Cerebellar nuclear complex (tissue), 1 donor: Measurements from ENCODE around the gene BMP2K.

Experiments
- DNase-seq, 2 experiments: peaks; one replicate each; lab custom pipeline; 2025; lab: John Stamatoyannopoulos, UW

Gene BMP2K

GRCh38 chr4:78764498-78764961 lies 11.6 kb upstream of the BMP2K start:
- no peak for DNase-seq

- DNase-seq, result no peak
Measured at GRCh38 chr4:78765432-78766006, 10.6 kb upstream of the BMP2K start.

GRCh38 chr4:78766026-78766425 lies 10.1 kb upstream of the BMP2K start:
- DNase-seq, result no peak

- DNase-seq, result no peak
Measured at GRCh38 chr4:78766650-78767049, 9.5 kb upstream of the BMP2K start.

- no peak for DNase-seq
Measured at GRCh38 chr4:78767350-78767749, 8.8 kb upstream of the BMP2K start.

- no peak for DNase-seq
Measured at GRCh38 chr4:78768452-78769180, 7.5 kb upstream of the BMP2K start.

- no peak for DNase-seq
Measured at GRCh38 chr4:78770091-78770642, 6.0 kb upstream of the BMP2K start.

- no peak for DNase-seq
Measured at GRCh38 chr4:78772526-78773091, 3.5 kb upstream of the BMP2K start.

- DNase-seq, result no peak
Measured at GRCh38 chr4:78774417-78774816, 1.7 kb upstream of the BMP2K start.

- DNase-seq, result no peak
Measured at GRCh38 chr4:78775303-78776078, 659 bp upstream of the BMP2K start.

- no peak for DNase-seq
Measured at GRCh38 chr4:78776729-78777575, 802 bp downstream of the BMP2K start.

- DNase-seq, result no peak
Measured at GRCh38 chr4:78777576-78777940, 1.4 kb downstream of the BMP2K start.

GRCh38 chr4:78778530-78778929 lies 2.4 kb downstream of the BMP2K start:
- DNase-seq, result no peak

- DNase-seq, result no peak
Measured at GRCh38 chr4:78779280-78779679, 3.1 kb downstream of the BMP2K start.

GRCh38 chr4:78780093-78780492 lies 3.9 kb downstream of the BMP2K start:
- DNase-seq, result no peak

- no peak for DNase-seq
Measured at GRCh38 chr4:78781139-78781538, 5.0 kb downstream of the BMP2K start.

- DNase-seq, result no peak
Measured at GRCh38 chr4:78781924-78782323, 5.8 kb downstream of the BMP2K start.

GRCh38 chr4:78784236-78784865 lies 8.2 kb downstream of the BMP2K start:
- no peak for DNase-seq

- no peak for DNase-seq
Measured at GRCh38 chr4:78787392-78788006, 11.3 kb downstream of the BMP2K start.
